ENCODE results near the gene PARD3B.

The PARD3B gene

DNA sequence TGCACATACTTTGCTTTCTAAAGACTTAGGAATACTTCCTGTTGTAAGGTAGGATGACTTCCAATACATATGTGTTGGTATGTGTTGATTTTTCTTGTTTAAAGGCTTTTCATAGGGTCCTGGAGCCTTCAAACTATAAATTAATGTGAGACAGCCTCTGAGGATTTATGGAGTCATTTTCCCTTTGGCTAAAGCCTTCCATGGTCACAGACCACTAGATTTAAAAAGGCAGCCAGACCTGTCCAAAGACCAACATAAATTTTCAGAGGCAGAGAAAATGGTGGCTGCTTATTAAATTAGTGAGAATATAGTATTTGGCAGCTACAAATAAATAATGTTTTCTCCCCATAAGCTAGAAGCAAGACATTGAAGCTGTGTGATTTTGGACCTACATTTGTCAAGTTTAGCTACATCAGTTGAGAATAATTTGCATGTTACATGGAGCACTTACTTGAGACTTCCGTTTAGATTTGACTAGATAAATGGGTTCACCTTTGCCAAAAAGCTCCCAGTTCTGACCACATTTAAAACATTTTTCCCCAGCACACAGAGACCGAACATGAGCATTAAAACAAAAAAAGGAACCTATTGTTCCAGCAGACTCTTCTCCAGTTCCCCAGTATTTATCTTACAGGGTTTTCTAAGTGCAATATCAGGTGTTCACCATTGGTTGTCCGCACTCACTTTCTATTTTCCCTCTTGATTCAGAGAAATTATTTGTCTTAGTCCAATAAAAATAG, 402.9 kb downstream of the PARD3B start:
- peaks cover 6 to 14% of the 10 kb centered on the region in 2 donors for H3K9me3 Mint-ChIP-seq
- H3K4me1 Mint-ChIP-seq = no peaks in the 10 kb centered on the region
- no peak for DNase-seq
- H3K27ac Mint-ChIP-seq = no peak overlapping the region
- ATAC-seq (replicated peaks) = no peak
- no peaks in the 10 kb centered on the region for H3K36me3 Mint-ChIP-seq
- H3K4me3 Mint-ChIP-seq = no peak overlapping the region
- H3K27me3 Mint-ChIP-seq = no peaks in the 10 kb centered on the region

DNA sequence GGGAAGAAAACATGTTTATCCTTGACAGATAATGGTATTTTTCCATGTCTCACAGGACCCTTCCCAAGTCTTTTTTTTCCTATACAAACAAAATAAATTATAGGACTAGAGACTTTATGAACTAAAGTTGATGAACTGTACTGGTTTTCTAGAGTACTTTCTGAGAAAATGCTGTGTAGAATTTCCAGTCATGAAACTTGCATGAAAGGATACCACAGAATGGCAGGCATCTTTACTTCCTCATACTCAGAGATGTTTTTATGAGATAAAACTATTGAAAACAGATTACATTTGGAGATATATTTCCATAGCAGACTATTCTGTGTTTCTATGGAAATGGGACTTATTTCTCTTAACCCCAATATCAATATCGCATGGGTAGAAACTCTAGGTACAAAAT, 403.5 kb downstream of the PARD3B start:
- ATAC-seq (replicated peaks) (no peak), DNase-seq (no peak)
- H3K27ac Mint-ChIP-seq = no peak overlapping the region
- no peaks in the 10 kb centered on the region for H3K4me1 Mint-ChIP-seq
- no peaks in the 10 kb centered on the region for H3K27me3 Mint-ChIP-seq
- peaks cover 5 to 10% of the 10 kb centered on the region in 2 donors for H3K9me3 Mint-ChIP-seq
- no peaks in the 10 kb centered on the region for H3K36me3 Mint-ChIP-seq
- no peak overlapping the region for H3K4me3 Mint-ChIP-seq

DNA sequence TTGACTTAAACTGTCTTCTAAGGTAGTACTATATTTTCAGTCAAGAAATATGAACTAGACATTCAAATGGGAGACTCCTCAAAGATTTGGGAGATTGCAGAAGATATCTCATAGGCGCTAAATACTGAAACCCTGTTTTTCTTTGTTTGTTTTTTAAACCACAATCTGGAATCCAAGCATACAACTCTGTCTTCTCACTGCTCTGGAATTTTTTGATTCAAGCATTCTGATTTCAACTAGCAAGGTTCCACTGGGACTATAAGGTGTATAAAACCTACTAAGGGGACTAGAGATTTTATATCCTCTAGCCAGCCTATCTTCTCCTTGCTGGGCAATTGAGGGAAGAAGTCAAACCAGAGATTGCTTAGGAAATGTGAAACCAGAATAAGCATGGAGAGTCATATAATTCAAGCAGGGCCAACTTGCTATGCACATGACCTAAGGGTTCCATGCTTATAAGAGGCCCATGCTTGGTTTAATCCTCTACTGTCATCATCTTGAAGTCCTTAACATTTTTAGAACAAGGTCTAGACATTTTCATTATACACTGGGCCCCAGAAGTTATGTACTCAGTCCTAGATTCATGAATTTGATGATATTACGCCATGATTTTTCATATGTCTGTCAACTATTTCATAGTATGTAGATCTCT, 405.5 kb downstream of the PARD3B start:
- no peak overlapping the region for H3K4me3 Mint-ChIP-seq
- H3K4me1 Mint-ChIP-seq = no peaks in the 10 kb centered on the region
- no peak for DNase-seq
- no peak overlapping the region for H3K27ac Mint-ChIP-seq
- no peak for ATAC-seq (replicated peaks)
- H3K36me3 Mint-ChIP-seq = no peaks in the 10 kb centered on the region
- no peaks in the 10 kb centered on the region for H3K9me3 Mint-ChIP-seq
- H3K27me3 Mint-ChIP-seq = no peaks in the 10 kb centered on the region

DNA sequence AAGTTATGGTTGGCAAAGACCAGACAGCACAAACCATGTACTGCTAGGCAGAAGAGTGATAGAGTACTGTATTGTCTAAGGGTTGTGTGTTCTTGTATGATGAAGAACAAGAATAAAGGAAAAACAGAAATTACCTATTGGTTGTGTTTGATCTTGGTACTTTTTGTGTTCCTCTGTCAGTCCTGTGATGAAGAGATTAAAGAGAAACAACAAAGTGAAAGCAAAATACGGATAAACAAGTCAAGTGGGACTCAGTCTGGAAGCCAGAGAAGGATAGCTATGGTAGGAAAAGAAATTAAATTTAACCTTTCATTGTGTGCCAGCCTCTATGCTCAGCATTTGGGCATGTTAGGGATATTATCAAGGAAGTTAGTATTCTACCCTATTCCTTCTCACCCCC, 413.1 kb downstream of the PARD3B start:
- no peak for ATAC-seq (replicated peaks)
- Mint-ChIP-seq H3K27me3 (no peaks in the 10 kb centered on the region), H3K27ac (no peak overlapping the region), H3K36me3 (no peaks in the 10 kb centered on the region), H3K9me3 (no peaks in the 10 kb centered on the region), H3K4me1 (no peaks in the 10 kb centered on the region), H3K4me3 (no peak overlapping the region)
- no peak for DNase-seq

DNA sequence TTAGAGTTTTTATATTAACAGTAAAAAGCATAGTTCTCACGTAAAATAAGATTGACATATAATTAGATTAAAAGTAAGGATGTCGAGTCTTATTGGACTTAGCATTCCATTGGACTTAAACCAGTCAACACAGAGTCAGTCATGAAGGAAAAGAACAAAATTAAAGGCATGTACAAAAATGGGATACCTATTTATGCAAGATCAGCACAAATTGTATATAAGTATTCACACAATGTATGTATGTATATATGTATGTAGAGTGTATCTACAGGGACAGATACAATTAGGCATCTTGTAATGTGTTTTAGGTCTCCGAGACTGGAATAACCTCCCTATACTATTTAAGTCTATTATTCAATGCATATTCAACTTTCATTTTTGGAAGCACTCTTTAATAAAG, 419.1 kb downstream of the PARD3B start:
- Mint-ChIP-seq H3K27me3 (no peaks in the 10 kb centered on the region), H3K9me3 (no peaks in the 10 kb centered on the region), H3K27ac (no peak overlapping the region), H3K4me3 (no peak overlapping the region), H3K36me3 (no peaks in the 10 kb centered on the region), H3K4me1 (peaks cover 0 to 5% of the 10 kb centered on the region in 2 donors)
- DNase-seq = no peak
- ATAC-seq (replicated peaks) = no peak

DNA sequence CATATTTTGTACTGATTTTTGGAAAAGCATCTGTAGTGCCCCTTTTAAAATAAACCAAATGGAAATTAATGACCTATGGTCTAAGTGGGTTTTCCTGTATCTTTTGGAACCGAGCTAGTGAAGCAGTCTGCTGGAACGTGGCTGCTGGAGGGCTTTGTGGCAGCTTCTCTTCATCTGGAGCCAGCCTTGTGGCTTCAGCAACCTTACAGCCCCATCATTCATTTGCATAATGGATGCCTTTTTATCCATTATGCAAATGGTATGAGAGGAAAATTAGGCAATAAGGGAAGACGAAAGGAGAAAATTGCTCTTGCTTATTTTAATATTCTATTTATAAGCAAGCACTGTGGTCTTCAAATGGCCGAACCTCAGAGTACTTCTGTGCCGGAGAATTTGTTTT, 421.0 kb downstream of the PARD3B start:
- Mint-ChIP-seq H3K4me1 (peaks cover 0 to 5% of the 10 kb centered on the region in 2 donors), H3K27ac (no peak overlapping the region), H3K27me3 (no peaks in the 10 kb centered on the region), H3K4me3 (no peak overlapping the region), H3K9me3 (no peaks in the 10 kb centered on the region), H3K36me3 (no peaks in the 10 kb centered on the region)
- DNase-seq (no peak), ATAC-seq (replicated peaks) (no peak)

DNA sequence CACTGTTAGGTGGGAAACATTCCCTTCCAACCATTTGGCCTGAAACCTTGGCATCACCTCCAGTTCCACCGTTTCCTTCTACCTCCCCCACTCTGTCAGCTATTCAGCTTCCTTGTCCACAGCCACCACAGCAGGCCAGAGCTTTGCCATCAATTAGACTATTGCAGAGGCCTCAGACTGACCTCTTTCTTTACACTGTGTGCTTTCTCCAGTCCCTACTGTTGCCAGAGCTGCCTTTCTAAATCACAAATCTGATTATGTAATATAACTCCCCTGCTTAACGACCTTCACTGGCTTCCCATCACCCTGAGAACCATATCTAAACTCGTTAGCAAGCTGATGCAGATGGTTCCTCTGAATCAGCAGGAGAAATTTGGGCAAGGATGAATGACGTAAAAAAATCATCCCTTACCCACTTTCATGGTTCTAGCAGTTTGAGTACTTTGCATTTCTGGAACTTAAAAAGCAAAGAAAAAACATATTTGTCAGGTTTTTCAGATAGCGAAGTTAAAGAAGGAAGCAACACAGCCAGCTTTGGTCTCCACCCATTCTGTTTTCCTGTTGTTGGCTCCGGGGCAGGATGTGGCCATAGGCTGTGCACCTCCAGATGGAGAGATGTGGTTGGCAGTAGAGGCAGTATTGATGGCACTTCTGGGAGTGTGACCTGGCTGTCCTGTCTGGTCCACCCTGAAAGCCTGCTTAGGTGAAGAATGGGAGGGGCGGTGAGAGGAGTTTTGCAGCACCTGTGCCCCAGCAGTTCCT, 422.1 kb downstream of the PARD3B start:
- no peak overlapping the region for H3K27ac Mint-ChIP-seq
- DNase-seq (no peak), ATAC-seq (replicated peaks) (no peak)
- no peaks in the 10 kb centered on the region for H3K27me3 Mint-ChIP-seq
- H3K4me1 Mint-ChIP-seq = peaks cover 0 to 5% of the 10 kb centered on the region in 2 donors
- H3K9me3 Mint-ChIP-seq = no peaks in the 10 kb centered on the region
- H3K4me3 Mint-ChIP-seq = no peak overlapping the region
- H3K36me3 Mint-ChIP-seq = no peaks in the 10 kb centered on the region

DNA sequence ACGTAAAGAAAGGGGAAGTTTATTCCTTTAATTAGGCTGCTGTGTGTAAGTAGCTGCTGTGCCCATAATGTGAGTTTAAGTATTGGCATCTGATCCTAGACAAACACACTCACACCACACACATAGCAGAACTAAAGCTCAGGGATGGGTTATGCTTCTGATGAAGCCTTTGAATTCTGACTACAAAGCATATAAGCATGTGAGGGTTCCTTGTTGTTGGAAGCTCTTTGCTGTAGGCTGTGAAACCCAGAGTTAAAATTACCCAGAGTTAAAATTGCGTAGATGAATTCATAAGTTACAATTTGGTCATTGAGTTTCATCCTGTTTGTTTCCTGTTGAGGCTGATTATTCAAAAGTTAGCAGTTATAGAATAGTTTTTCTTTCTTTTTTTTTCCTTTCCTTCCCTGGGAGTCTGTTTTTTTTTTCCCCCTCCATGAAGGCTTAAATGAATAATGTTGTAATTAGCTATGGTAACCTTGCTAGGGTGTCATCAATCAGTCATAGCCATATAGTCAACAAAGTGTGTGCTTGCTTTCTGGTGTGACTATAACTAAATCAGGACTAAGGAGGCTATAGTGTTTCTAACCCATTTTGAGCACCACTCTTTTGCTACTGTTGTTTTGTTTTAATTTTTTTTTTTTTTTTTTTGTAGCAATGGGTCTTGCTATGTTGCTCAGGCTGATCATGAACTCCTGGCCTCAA, 426.1 kb downstream of the PARD3B start:
- Mint-ChIP-seq H3K27me3 (no peaks in the 10 kb centered on the region), H3K4me1 (peaks cover 0 to 5% of the 10 kb centered on the region in 2 donors), H3K9me3 (no peaks in the 10 kb centered on the region), H3K36me3 (no peaks in the 10 kb centered on the region), H3K4me3 (no peak overlapping the region), H3K27ac (no peak overlapping the region)
- no peak for ATAC-seq (replicated peaks)
- DNase-seq = no peak

DNA sequence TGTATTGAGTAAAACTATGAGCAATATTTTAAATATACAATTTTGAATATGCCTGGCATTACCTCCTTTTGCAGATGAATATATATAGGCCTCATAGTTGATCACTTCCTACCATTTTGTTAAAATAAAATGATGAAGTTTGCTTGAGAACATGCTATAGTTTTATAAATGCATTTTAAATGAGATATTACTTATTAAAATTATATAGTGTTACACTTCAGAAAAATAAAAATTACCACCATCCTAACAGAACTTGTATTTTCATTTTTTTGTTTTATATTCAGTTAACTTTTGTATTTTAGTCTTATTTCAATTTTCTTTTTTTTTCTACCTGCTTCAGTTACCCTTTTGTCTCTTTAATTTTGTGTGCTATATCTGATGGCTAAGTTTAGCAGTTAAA, 426.9 kb downstream of the PARD3B start:
- Mint-ChIP-seq H3K27me3 (no peaks in the 10 kb centered on the region), H3K4me3 (no peak overlapping the region), H3K27ac (no peak overlapping the region), H3K4me1 (peaks cover 0 to 5% of the 10 kb centered on the region in 2 donors), H3K36me3 (no peaks in the 10 kb centered on the region), H3K9me3 (no peaks in the 10 kb centered on the region)
- no peak for ATAC-seq (replicated peaks)
- no peak for DNase-seq

DNA sequence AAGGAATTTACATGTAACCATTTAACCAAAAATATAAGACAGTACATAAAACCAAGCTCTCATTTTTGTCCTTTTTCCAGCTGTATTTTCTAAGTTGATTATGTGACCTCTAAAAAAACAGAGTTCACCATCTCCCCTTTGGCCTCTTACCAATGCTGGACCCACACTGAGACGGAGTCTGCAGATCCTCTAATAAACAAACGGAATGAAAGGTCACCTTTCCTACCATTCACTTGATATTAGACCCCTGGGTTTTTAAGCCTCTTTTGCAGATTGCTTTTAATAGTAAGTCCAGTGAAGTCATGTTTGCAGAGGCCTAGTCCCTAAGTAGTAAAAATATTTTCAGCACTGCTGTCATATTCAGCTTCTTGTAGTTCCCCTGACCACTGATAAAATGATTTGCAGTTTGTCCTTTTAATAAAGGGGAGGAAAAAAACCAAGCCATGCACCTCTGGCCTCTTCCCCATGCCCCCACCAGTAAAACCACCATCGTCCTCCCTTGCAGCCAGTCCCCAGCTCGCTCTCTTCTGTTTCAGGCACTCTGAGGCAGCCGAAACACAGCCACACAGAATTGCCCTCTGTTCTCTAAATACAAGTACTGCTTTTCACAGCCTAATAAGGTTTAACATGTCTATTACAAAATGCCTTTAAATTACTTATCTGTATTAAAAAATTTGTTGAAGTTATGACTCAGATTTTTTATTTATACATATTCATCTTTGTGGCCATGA, 427.5 kb downstream of the PARD3B start:
- no peaks in the 10 kb centered on the region for H3K27me3 Mint-ChIP-seq
- ATAC-seq (replicated peaks) = no peak
- no peak overlapping the region for H3K27ac Mint-ChIP-seq
- H3K4me1 Mint-ChIP-seq = peaks cover 0 to under 1% of the 10 kb centered on the region in 2 donors
- DNase-seq = no peak
- H3K36me3 Mint-ChIP-seq = no peaks in the 10 kb centered on the region
- no peaks in the 10 kb centered on the region for H3K9me3 Mint-ChIP-seq
- H3K4me3 Mint-ChIP-seq = no peak overlapping the region

DNA sequence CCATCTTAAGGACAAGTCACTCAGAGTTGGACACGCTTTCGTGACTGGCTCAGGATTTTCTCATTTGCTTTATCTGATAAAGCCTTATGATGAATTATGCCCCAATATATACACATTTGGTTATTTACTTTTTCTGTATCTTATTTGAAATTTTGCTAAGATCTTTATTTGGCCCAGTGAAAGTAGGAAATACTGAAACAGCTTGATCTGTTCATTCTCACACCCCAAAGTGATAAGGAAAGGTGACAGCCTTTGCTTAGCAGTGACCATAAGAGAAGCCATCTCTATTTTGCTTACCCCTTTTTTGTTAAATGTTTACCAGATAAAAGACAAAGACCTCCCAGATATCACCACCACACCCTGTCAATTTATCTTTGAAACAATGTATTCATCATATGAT, 428.3 kb downstream of the PARD3B start:
- H3K4me3 Mint-ChIP-seq = no peak overlapping the region
- DNase-seq (no peak), ATAC-seq (replicated peaks) (no peak)
- no peak overlapping the region for H3K27ac Mint-ChIP-seq
- H3K27me3 Mint-ChIP-seq = no peaks in the 10 kb centered on the region
- H3K36me3 Mint-ChIP-seq = no peaks in the 10 kb centered on the region
- H3K9me3 Mint-ChIP-seq = no peaks in the 10 kb centered on the region
- H3K4me1 Mint-ChIP-seq = no peaks in the 10 kb centered on the region

DNA sequence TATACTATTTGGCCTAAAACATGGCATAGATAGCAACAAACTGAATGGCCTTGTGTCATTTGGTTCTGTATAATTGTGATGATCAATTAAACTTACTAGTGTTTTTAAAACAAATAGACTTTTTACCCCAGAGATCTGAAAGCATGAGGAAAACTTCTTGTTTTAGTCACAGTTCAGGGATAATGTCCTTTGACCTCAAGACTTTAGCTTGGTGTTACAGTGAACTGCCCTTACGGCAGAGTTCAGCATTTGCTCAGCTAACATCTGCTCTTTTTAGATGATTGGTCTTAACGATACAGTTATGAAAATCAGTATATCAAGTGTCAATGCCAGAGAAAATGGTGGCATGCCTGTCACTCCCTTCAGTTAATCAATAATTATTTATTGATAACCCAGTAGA, 429.2 kb downstream of the PARD3B start:
- Mint-ChIP-seq H3K4me3 (no peak overlapping the region), H3K4me1 (no peaks in the 10 kb centered on the region), H3K27me3 (no peaks in the 10 kb centered on the region), H3K36me3 (no peaks in the 10 kb centered on the region), H3K9me3 (no peaks in the 10 kb centered on the region), H3K27ac (no peak overlapping the region)
- ATAC-seq (replicated peaks) = no peak
- DNase-seq = no peak

DNA sequence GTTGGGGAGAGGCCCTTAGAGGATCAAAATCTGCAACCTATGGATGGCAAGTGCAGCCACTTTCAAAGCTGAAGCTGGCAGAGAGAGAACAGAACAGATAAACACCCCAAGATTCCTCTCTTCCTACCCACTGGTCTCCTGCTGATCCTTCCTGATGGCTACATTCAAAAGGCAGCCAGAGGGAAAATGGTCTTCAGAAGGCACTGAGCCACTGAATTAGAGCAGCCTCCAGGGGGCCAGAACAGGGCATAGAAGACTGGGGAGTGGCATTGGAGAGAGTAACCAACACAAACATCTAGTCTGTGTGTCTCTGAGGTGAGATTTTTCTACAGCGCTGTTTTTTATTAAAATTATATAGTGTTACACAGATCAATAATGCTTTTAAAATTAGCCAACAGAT, 432.6 kb downstream of the PARD3B start:
- Mint-ChIP-seq H3K4me3 (no peak overlapping the region), H3K27me3 (no peaks in the 10 kb centered on the region), H3K9me3 (no peaks in the 10 kb centered on the region), H3K27ac (no peak overlapping the region), H3K36me3 (no peaks in the 10 kb centered on the region), H3K4me1 (peaks cover 0 to 2% of the 10 kb centered on the region in 2 donors)
- DNase-seq = no peak
- no peak for ATAC-seq (replicated peaks)

DNA sequence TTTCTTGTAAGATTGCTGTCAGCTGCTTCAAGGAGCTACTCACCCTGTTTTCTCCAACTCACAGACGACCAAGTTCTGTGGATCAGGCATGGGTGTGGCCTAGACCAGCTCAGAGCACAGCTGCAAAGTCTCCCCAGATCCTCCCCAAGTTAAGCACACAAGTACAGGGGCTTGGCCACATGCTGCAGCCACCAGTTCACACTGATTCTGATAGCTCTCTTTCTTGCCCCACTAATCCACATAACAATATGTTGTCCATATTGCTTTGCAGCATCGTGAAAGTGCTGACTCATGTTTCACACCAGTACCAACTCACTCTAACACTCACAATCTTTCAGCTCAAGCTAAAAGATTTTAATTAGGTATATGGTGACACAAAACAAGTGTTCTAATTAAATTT, 437.0 kb downstream of the PARD3B start:
- ATAC-seq (replicated peaks) = no peak

More for the DNA sequence above, 437.0 kb downstream of the PARD3B start:
- no peak overlapping the region for H3K27ac Mint-ChIP-seq
- no peaks in the 10 kb centered on the region for H3K27me3 Mint-ChIP-seq
- no peak for DNase-seq
- peaks cover 0 to 2% of the 10 kb centered on the region in 2 donors for H3K4me1 Mint-ChIP-seq
- no peaks in the 10 kb centered on the region for H3K9me3 Mint-ChIP-seq
- no peak overlapping the region for H3K4me3 Mint-ChIP-seq
- H3K36me3 Mint-ChIP-seq = no peaks in the 10 kb centered on the region

All from stimulated activated naive B cell treated with anti-CD40 and anti-IgM and Interleukin-4, amounts not matched to agents 10 μg/mL and 1 μg/mL and 100 μg/mL, for 72 hours (primary cell).